SIG-M5 treated with dmso at 0.1 percent for 504 hours (cell line): ENCODE measurements around the gene CCT7.
"Not testable (repeated sequence)": the region's sequence is repeated elsewhere in the genome, so short reads cannot be mapped to it uniquely, and the experiment has no call there.

Experiments used
- DNase-seq: peaks from one replicate; lab custom pipeline; 2025; ENCODE audit not compliant: unreplicated experiment; lab: John Stamatoyannopoulos, UW

CCT7 gene

GRCh38 chr2:73254343-73255006 lies 20.4 kb downstream of the CCT7 start:
- DNase-seq = no peak

GRCh38 chr2:73255007-73255644 lies 21.0 kb downstream of the CCT7 start:
- DNase-seq = no peak

GRCh38 chr2:73255907-73256617 lies 22.0 kb downstream of the CCT7 start:
- no peak for DNase-seq

- DNase-seq = no peak
These were observed 22.5 kb downstream of the CCT7 start for GRCh38 chr2:73256618-73256922.

DNA sequence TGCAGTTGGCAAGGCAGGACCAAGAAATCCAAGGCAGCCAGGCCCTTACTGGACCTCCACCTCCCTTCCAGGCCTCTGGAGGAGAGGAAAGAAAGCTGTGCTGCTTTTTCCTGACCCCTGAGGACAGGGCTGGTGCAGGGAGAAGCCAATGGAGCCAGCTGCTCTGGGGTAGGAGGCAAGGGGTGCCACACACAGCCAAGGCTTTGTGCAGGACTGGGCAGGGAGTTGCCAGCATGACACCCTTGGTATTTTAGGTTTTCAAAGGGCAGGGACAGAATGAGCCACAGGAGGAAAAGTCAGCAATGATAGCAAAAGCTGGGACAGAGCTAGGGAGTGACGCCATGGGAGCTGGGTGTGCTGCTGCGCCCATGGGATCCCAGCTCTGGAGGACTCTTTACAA lies 22.9 kb downstream of the CCT7 start:
- no peak for DNase-seq

- peak; percentile 26 for DNase-seq
These were observed 23.5 kb downstream of the CCT7 start for GRCh38 chr2:73257425-73258125.

DNA sequence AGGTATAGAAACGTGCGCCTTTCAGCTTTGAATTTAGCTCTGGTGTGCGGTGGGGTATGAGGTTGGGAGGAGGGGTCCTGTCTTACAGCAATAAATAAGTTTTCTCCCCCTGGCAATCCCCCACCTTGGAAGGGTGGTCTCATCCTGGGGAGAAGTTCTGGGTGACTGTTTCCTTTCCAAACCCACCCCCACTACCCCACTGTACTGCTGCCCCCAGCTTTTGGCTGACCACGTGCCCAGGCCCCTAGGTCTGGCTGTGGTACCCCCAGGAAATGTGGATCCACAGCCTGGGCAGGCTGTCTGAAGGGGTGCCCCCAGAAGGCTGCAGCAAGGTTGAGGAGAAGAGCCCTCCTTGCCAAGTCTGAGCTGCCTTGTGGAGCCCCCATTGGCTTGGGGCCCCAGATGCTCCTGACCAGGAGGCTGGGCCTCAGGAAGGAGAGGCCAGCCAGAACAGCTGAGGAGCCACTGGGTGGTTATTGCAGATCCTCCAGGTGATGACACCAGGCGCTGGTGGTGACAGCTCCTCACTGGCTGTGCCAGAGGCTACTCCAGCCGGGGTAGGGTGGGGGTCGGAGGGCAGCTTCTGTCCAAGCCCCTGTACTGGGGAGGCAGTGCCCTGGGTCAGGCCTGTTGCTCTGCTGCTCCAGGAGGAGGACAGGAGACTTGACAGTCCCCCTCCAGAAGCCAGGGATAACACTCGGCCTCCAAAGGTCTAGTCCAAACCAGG lies 24.2 kb downstream of the CCT7 start:
- DNase-seq = no peak

DNA sequence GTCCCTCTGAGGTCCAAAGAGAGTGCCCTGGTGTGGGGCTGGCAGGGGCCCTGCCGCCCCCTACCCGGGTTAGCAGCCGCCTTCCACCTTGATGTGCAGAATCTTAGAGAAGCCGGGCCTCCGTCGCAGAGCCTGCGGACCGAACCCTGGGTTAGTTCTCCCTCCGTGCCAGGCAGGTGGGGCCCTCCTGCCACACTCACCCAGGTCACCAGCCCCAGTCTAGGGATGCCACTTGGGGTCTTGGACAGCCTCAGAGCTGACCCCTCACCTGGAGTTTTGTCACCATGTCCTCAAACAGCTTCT lies 24.8 kb downstream of the CCT7 start:
- no peak for DNase-seq

DNA sequence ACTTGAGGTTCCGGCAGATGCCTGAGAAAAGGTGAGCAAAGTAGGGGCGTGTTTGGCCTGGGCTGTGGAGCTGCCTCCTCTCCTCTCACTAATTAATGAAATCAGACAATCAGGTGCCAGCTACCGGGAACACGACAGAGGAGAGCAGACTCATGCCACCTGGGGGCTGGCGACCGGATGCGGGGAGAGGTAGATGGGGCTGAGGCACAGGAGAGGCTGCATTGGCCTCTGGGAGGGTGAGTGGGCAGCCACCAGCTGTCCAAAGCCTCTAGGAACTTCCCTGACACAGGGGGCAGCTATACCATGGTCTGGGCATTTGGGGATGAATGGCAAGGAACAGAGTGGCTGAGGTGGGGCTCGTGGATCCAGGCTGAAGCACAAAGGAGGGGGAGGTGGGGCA lies 25.2 kb downstream of the CCT7 start:
- DNase-seq = no peak

- no peak for DNase-seq
These were observed 25.7 kb downstream of the CCT7 start for GRCh38 chr2:73259704-73260337.

GRCh38 chr2:73260338-73260984 lies 26.4 kb downstream of the CCT7 start:
- DNase-seq = peak; percentile 33

GRCh38 chr2:73262108-73262651 lies 28.1 kb downstream of the CCT7 start:
- DNase-seq = no peak

DNA sequence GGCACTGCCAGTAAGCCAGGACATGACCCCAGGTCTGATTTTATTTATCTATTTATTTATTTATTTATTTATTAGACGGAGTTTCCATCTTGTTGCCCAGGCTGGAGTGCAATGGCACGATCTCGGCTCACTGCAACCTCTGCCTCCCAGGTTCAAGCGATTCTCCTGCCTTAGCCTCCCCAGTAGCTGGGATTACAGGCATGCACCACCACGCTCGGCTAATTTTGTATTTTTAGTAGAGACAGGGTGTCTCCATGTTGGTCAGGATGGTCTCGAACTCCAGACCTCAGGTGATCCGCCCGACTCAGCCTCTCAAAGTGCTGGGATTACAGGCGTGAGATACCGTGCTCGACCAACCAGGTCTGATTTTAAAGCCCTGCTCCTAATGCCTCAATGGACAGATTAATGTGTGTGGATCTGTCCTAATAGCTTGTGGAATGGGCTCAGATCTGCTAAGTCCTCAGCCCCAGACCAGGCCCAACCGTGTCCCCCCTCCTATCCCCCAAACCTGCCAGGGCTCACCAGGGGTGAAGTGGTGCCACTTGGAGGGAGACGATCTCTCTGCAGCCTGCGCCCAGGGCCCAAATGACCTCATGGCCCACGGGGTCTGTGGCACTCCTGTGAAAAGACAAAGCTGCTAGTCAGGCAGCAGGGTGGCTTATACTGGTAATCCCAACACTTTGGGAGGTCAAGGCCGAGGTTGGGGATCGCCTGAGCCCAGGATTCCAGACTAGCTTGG lies 28.8 kb downstream of the CCT7 start:
- not testable (repeated sequence) for DNase-seq

GRCh38 chr2:73263540-73264331 lies 29.6 kb downstream of the CCT7 start:
- no peak for DNase-seq

DNA sequence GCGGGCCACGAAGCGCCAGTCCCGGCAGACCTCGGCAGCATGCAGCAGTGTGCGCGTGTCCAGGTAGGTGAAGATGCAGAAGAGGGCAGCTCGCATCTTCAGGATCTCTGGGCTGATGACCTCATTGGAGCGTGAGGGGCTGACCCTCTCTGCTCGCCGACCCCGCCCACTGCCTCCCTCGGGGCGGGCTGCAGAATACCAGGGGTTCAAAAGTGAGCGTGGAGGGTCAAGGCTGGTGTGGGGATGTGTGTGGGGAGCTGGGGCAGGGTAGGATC lies 30.2 kb downstream of the CCT7 start:
- DNase-seq = no peak

DNA sequence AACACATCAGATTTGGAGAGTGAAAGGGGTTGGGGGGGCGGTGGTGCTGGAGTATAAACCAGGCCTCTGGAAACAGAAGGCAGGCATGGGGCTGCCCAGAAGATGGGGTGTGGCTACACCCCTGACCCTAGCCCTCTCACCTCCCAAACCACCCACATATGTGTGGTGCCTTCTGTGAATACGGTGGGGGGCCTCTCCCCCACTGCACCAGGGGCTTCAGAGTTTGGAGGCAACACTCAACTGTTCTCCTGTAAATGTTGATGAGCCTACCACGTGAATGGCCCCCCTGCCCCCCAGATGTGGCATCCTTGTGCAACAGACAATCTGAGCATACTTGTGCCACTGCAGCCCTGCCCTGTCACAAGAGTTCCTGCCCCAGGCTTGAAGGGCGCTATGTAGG lies 30.7 kb downstream of the CCT7 start:
- no peak for DNase-seq

GRCh38 chr2:73265298-73266060 lies 31.4 kb downstream of the CCT7 start:
- DNase-seq = no peak
